ENCODE data around the gene CYP2J2.
"Not testable (repeated sequence)": the region's sequence is repeated elsewhere in the genome, so short reads cannot be mapped to it uniquely, and the experiment has no call there.

GRCh38 chr1:59914791-59915286 lies 11.7 kb downstream of the CYP2J2 start:
- TF ChIP-seq STAT6 (CRISPR knock-in tag; conservative IDR thresholded peaks at IDR 0.05; ENCODE audit: low read depth); FOXK1 (CRISPR knock-in tag; IDR thresholded peaks at IDR 0.05); ZNF232 (CRISPR knock-in tag; IDR thresholded peaks at IDR 0.05); CTCF (IDR thresholded peaks at IDR 0.05); ZSCAN18 (CRISPR knock-in tag; IDR thresholded peaks at IDR 0.05); USF1 (CRISPR knock-in tag; IDR thresholded peaks at IDR 0.05); MAX (CRISPR knock-in tag; IDR thresholded peaks at IDR 0.05); CREB1 (CRISPR knock-in tag; IDR thresholded peaks at IDR 0.05): not testable (repeated sequence)

All from WTC11 (cell line).